SK-N-MC (cell line): Measurements from ENCODE around the gene MGMT.

Source experiments
- DNase-seq: peaks from one replicate; pipeline ENCODE4 v3.0.0-alpha.2; 2011; ENCODE audit warnings: low read depth, low spot score
- H3K27ac ChIP-seq: fragments of 200-600 bp; sonication (generic); 2 replicates; pipeline ENCODE4 v1.5.1; 2016; ENCODE audit warnings: mixed run types
- H3K36me3 ChIP-seq: fragments of 200-600 bp; sonication (generic); 2 replicates; pipeline ENCODE4 v1.6.1; 2017; ENCODE audit warnings: antibody characterized with exemption, low read length, mixed read lengths; ENCODE audit not compliant: insufficient read depth
- H3K4me3 ChIP-seq: fragments of 200-600 bp; sonication (generic); 2 replicates; pipeline ENCODE4 v1.5.1; 2016
- H3K9ac ChIP-seq: fragments of 200-600 bp; sonication (generic); 2 replicates; pipeline ENCODE4 v1.8.0; 2017; ENCODE audit warnings: mixed run types, mixed read lengths; ENCODE audit not compliant: insufficient read length
- H3K9me3 ChIP-seq: fragments of 200-600 bp; sonication (generic); 2 replicates; pipeline ENCODE4 v1.6.1; 2017; ENCODE audit warnings: low read depth, mild to moderate bottlenecking, antibody characterized with exemption, low read length, moderate library complexity, mixed read lengths
- EZH2 ChIP-seq: fragments of 200-600 bp; sonication (generic); IDR thresholded peaks from one replicate; pipeline ENCODE4 v1.6.1; 2017; ENCODE audit warnings: antibody characterized with exemption
- FOXP2 ChIP-seq: optimal IDR thresholded peaks from 2 replicates; pipeline ENCODE3; 2011; ENCODE audit warnings: mild to moderate bottlenecking, moderate library complexity; ENCODE audit not compliant: insufficient read depth; ENCODE audit errors: extremely low read length, control extremely low read depth
- POLR2AphosphoS5 ChIP-seq: IDR thresholded peaks from 2 replicates; pipeline ENCODE4 v1.6.1; 2012; ENCODE audit warnings: mild to moderate bottlenecking, low read depth, low read length, borderline replicate concordance

Gene MGMT

DNA sequence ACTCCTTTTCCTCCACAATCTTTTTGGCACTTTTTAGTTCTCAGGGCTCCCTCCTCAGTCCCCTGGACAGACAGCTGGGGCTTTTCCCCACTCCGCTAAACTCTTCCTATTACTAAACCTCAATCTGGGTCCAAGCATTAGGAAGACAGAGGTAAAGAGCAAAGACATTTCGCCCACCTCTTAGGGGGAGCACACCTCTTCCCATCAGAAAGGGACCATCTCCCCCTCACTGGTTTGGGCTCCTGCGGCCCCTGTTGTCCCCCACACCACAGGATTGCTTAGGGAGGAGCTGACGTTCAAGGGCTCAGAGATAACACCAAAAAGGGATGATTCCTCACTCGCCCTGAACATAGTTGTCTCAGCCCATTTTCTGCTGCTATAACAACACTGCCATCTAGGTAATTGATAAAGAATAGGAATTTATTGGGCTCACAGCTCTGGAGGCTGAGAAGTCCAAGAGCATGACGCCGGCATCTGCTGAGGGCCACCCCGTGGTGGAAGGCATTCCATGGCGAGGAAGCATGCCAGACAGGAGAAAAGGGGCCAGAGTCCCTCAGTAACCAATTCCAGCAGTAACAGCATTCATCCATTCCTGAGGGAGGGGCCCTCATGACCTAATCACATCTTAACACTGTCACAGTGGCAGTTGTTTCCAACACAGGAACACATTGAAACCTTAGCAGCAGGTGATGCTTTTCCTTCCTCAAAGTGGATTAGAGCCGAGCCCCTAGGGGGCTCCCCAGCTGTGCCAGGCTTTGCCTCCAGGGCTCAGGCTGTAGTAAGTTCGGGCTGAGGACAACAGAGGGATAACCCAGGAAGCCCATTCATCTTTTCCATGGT, 287.4 kb downstream of the MGMT start:
- TF ChIP-seq POLR2AphosphoS5 = no peak
- TF ChIP-seq FOXP2 = no peak
- no peak for TF ChIP-seq EZH2
- Histone ChIP-seq H3K36me3 (no peaks in the 10 kb centered on the region), H3K9me3 (no peaks in the 10 kb centered on the region), H3K4me3 (no peak overlapping the region), H3K27ac (no peak overlapping the region), H3K9ac (no peak overlapping the region)
- DNase-seq = no peak

- Histone ChIP-seq H3K36me3 (no peaks in the 10 kb centered on the region), H3K9ac (no peak overlapping the region), H3K9me3 (no peaks in the 10 kb centered on the region), H3K27ac (no peak overlapping the region), H3K4me3 (no peak overlapping the region)
- no peak for DNase-seq
- TF ChIP-seq EZH2 (no peak), FOXP2 (no peak), POLR2AphosphoS5 (no peak)
Observed at GRCh38 chr10:129755158-129755591, 288.1 kb downstream of the MGMT start.

- H3K36me3 ChIP-seq = no peaks in the 10 kb centered on the region
- DNase-seq = no peak
- no peaks in the 10 kb centered on the region for H3K9me3 ChIP-seq
Observed at GRCh38 chr10:129755621-129756020, 288.6 kb downstream of the MGMT start.

GRCh38 chr10:129756912-129757901, 290.2 kb downstream of the MGMT start:
- Histone ChIP-seq H3K27ac (no peak overlapping the region), H3K36me3 (no peaks in the 10 kb centered on the region), H3K9me3 (no peaks in the 10 kb centered on the region), H3K4me3 (no peak overlapping the region), H3K9ac (no peak overlapping the region)
- DNase-seq = no peak
- TF ChIP-seq EZH2 = no peak
- no peak for TF ChIP-seq FOXP2
- TF ChIP-seq POLR2AphosphoS5 = no peak

More at GRCh38 chr10:129755621-129756020, 288.6 kb downstream of the MGMT start:
- Histone ChIP-seq H3K27ac (no peak overlapping the region), H3K4me3 (no peak overlapping the region), H3K9ac (no peak overlapping the region)
- TF ChIP-seq EZH2 (no peak), POLR2AphosphoS5 (no peak), FOXP2 (no peak)

- no peak overlapping the region for H3K27ac ChIP-seq
- H3K36me3 ChIP-seq = no peaks in the 10 kb centered on the region
- TF ChIP-seq EZH2 (no peak), FOXP2 (no peak), POLR2AphosphoS5 (no peak)
- H3K9ac ChIP-seq = no peak overlapping the region
- no peaks in the 10 kb centered on the region for H3K9me3 ChIP-seq
- no peak for DNase-seq
- H3K4me3 ChIP-seq = no peak overlapping the region
Observed at GRCh38 chr10:129758207-129759021, 291.4 kb downstream of the MGMT start.

DNA sequence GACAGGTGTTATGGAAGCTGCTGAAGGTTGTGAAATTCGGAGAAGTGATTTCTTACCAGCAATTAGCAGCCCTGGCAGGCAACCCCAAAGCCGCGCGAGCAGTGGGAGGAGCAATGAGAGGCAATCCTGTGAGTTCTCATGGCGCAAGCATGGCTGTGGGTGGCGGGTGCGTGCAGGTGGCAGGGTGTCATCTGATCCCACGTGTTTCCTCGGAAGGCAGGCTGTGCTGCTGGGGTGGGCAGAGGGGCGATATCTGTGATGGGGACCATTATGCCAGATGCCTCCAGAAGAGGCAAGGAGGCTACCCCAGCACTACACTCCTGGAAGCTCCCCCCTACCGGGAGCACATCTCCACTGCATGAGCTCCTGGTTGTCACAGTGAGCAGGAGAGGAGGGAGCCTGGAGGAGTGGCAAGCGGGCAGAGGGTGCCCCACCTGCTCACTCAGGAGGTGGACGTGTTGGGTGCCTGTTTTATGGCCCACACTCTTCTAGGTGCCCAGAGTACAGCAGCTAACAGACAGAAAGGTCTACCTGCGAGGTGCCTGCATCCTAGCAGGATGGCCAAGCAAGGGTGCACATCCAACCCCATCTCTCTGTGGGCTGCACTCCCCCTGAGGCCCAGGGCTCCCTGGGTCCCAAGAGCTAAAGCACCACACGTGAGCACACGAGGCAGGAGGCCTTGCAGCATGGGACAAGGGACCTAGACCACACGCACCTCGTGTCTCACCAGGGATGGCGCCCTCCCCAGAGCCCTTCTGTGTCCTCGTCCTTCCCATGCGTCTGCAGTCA, 292.4 kb downstream of the MGMT start:
- DNase-seq = no peak
- Histone ChIP-seq H3K4me3 (no peak overlapping the region), H3K27ac (no peak overlapping the region), H3K36me3 (no peaks in the 10 kb centered on the region), H3K9me3 (no peaks in the 10 kb centered on the region), H3K9ac (no peak overlapping the region)
- TF ChIP-seq EZH2 (no peak), FOXP2 (no peak), POLR2AphosphoS5 (no peak)

GRCh38 chr10:129760003-129760315, 292.9 kb downstream of the MGMT start:
- no peak overlapping the region for H3K9ac ChIP-seq
- no peaks in the 10 kb centered on the region for H3K36me3 ChIP-seq
- no peak overlapping the region for H3K27ac ChIP-seq
- no peak overlapping the region for H3K4me3 ChIP-seq
- no peak for DNase-seq
- no peak for TF ChIP-seq EZH2
- no peak for TF ChIP-seq FOXP2
- TF ChIP-seq POLR2AphosphoS5 = no peak
- H3K9me3 ChIP-seq = no peaks in the 10 kb centered on the region
